Smooth muscle cell of bladder (primary cell): ENCODE results near the gene ARHGEF37. TPM values are rescaled to one million over a fixed set of nuclear protein-coding genes. Genes with fewer than 3 reads are reported as not detected.

Experiments
- total RNA-seq: library from RNA; depleted of rRNA; stranded (reverse); fragments of >200 nt; gene quantifications from 2 replicates; pipeline ENCODE4 v1.2.3, GENCODE V29; 2014

ARHGEF37 gene
- total RNA-seq = 0.57 and 2.4 TPM in 2 replicates

DNA sequence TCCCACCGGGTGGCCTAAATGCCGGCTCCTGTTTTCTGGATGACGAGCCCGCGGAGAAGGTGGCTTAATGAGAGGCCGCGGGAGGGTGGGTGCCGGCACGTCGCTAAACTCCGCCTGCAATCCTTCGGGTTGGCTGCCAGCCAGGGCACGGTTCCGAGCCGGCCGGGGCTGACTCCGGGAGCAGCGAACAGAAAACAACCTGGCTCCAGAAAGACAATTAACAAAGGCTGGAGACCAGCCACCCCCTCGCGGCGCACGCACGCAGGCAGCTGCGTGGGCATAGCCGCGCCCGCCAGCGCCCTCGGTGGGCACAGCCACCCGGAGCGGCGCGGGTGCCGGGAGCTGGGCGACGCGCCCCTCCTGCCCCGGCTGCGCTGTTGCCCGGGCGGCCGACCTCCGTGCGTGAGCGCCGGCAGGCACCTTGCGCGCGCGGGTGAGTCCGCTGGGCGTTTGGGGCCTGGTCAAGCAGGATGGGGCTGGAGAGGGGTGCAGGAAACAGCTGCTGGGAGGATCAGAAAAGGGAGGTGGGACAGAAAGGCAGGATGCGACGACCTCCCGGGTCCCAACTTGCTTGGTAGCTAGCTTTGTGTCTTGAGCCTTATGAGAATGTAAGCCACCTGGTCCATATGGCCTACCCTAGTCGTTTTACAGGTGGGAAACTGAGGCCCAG is at the start of gene ARHGEF37:
ARHGEF37 (plus strand) TSS at position 307 of the 670 bp plus-strand sequence. CDS start 16,272 bp downstream, outside the sequence.

GRCh38 chr5:149551227-149552037 is 29.9 kb upstream of the ARHGEF37 start, which contains the start of gene CSNK1A1:
TSS of gene CSNK1A1 (minus strand) at chr5:149551439. CDS start at chr5:149550964, 475 bp downstream.

Other genes with a start within 250 kb of the ARHGEF37 start
- 15.8 and 17.8 TPM in 2 replicates for gene GRPEL2, start 236.0 kb upstream of the ARHGEF37 start, total RNA-seq
- 6.5 and 9.1 TPM in 2 replicates for gene PCYOX1L, start 223.5 kb upstream of the ARHGEF37 start, total RNA-seq
- gene IL17B, start 202.2 kb upstream of the ARHGEF37 start, total RNA-seq = 0.28 TPM in 1 of 2 replicates, not detected in the other
- 438 and 439 TPM in 2 replicates for gene CSNK1A1, start 30.1 kb upstream of the ARHGEF37 start, total RNA-seq
- 0.14 and 0.28 TPM in 2 replicates for gene PPARGC1B, start 148.8 kb downstream of the ARHGEF37 start, total RNA-seq